Natural killer cell (primary cell): ENCODE results near the gene IL3RA. TPM values are rescaled to one million over a fixed set of nuclear protein-coding genes. Genes with fewer than 3 reads are reported as not detected.
"Not testable (repeated sequence)": the region's sequence is repeated elsewhere in the genome, so short reads cannot be mapped to it uniquely, and the experiment has no call there.

ENCODE experiments used
- ATAC-seq, 3 donors: fragments of 150-1000 bp in 2 of 3; fragments of 200-7000 bp in 1 of 3; cut with Tn5 transposase; 1 replicate in 1 of 3; 2 replicates in 2 of 3; pipeline ENCODE4 v1.10.0; 2021; ENCODE audit warnings: mild to moderate bottlenecking in 2 of 3, moderate library complexity in 2 of 3
- DNase-seq, 2 donors: peaks; one replicate each; pipeline versions ENCODE4 v3.0.0 to v3.0.0-alpha.2; 2013 to 2021; ENCODE audit warnings: mixed read lengths in 1 of 2
- H3K27ac ChIP-seq: one replicate; pipeline ENCODE4 v1.5.1; 2013; ENCODE audit warnings: mild to moderate bottlenecking, low read length
- H3K27me3 ChIP-seq: one replicate; pipeline ENCODE4 v1.6.1; 2013; ENCODE audit warnings: low read length; ENCODE audit not compliant: control insufficient read depth, insufficient read depth
- H3K36me3 ChIP-seq: one replicate; pipeline ENCODE4 v1.6.1; 2013; ENCODE audit warnings: low read length; ENCODE audit not compliant: control insufficient read depth, insufficient read depth
- H3K4me1 ChIP-seq: one replicate; pipeline ENCODE4 v1.6.1; 2013; ENCODE audit warnings: low read length; ENCODE audit not compliant: control insufficient read depth, insufficient read depth
- H3K4me3 ChIP-seq: one replicate; pipeline ENCODE4 v1.5.1; 2013; ENCODE audit warnings: low read length
- H3K9me3 ChIP-seq: one replicate; pipeline ENCODE4 v1.6.1; 2013; ENCODE audit warnings: low read length; ENCODE audit not compliant: control insufficient read depth, insufficient read depth
- H3K27ac Mint-ChIP-seq, 2 donors: one replicate each; pipeline ENCODE4 v1.8.0; 2022; ENCODE audit warnings: mild to moderate bottlenecking in 2 of 2, mixed read lengths in 2 of 2, moderate library complexity in 1 of 2
- H3K27me3 Mint-ChIP-seq, 2 donors: one replicate each; pipeline ENCODE4 v1.8.0; 2022; ENCODE audit warnings: low read depth in 2 of 2, mixed read lengths in 2 of 2
- H3K36me3 Mint-ChIP-seq: one replicate; pipeline ENCODE4 v1.8.0; 2022; ENCODE audit warnings: mixed read lengths
- H3K4me1 Mint-ChIP-seq, 2 donors: one replicate each; pipeline ENCODE4 v1.8.0; 2022; ENCODE audit warnings: mixed read lengths in 2 of 2
- H3K4me3 Mint-ChIP-seq: one replicate; pipeline ENCODE4 v1.8.0; 2022; ENCODE audit warnings: mild to moderate bottlenecking, moderate library complexity, mixed read lengths
- H3K9me3 Mint-ChIP-seq, 2 donors: one replicate each; pipeline ENCODE4 v1.8.0; 2022; ENCODE audit warnings: mixed read lengths in 2 of 2
- CTCF ChIP-seq: fragments of 200-600 bp; IDR thresholded peaks from one replicate; pipeline ENCODE4 v1.8.0; 2022; ENCODE audit warnings: antibody characterized with exemption
- WGBS: methylation state at CpG from one replicate; pipeline ENCODE4 v1.1.7; 2013; ENCODE audit warnings: missing lambda C conversion rate; ENCODE audit not compliant: insufficient coverage; 5-methylcytosine and 5-hydroxymethylcytosine counted together
- intact Hi-C: fragments of 100-400 bp; cut with micrococcal nuclease; formaldehyde crosslinking; loops from one replicate; pipeline ENCODE4 v1.14.2; 2022
- total RNA-seq, 4 donors: library from RNA; stranded (reverse); fragments of 120-200 nt in 1 of 4; gene quantifications; one replicate each; pipeline versions ENCODE4 v1.2.3 to v1.2.4, GENCODE V29; 2013 to 2022

IL3RA gene
- total RNA-seq, 3 donors from 2014 or later (not counting 1 experiment from before 2014, with no cell fraction given) = 3.3 to 97.9 (median 4.4) TPM

- no peaks in the 10 kb centered on the region for H3K27me3 Mint-ChIP-seq
- H3K27ac ChIP-seq = no peak overlapping the region
- no peak overlapping the region for H3K27ac Mint-ChIP-seq
- no peaks in the 10 kb centered on the region for H3K27me3 ChIP-seq
- no peaks in the 10 kb centered on the region for H3K36me3 ChIP-seq
- H3K4me3 ChIP-seq = no peak overlapping the region
- no peak for TF ChIP-seq CTCF
- WGBS = 85% methylated on average over 10 of the region's 10 CpGs
- H3K9me3 Mint-ChIP-seq = peaks cover 0 to 7% of the 10 kb centered on the region in 2 donors
- H3K4me3 Mint-ChIP-seq = no peak overlapping the region
- no peaks in the 10 kb centered on the region for H3K36me3 Mint-ChIP-seq
- ATAC-seq (peak in 1 of 3 donors; percentile 34), DNase-seq (peak in 1 of 2 donors; percentile 23)
- H3K9me3 ChIP-seq = peaks cover 6% of the 10 kb centered on the region
- no peaks in the 10 kb centered on the region for H3K4me1 Mint-ChIP-seq
- no peaks in the 10 kb centered on the region for H3K4me1 ChIP-seq
- intact Hi-C loops = no loop called here
Observed at GRCh38 chrX:1307626-1308340, 28.8 kb upstream of the IL3RA start.

- H3K27ac Mint-ChIP-seq = no peak overlapping the region
- 88% methylated on average over 8 of the region's 8 CpGs for WGBS
- TF ChIP-seq CTCF = no peak
- no peak overlapping the region for H3K4me3 Mint-ChIP-seq
- intact Hi-C loops = no loop called here
- no peaks in the 10 kb centered on the region for H3K36me3 ChIP-seq
- H3K4me1 Mint-ChIP-seq = no peaks in the 10 kb centered on the region
- DNase-seq (no peak), ATAC-seq (peak in 1 of 3 donors; percentile 27)
- peaks cover 0 to 7% of the 10 kb centered on the region in 2 donors for H3K9me3 Mint-ChIP-seq
- no peak overlapping the region for H3K27ac ChIP-seq
- H3K27me3 ChIP-seq = no peaks in the 10 kb centered on the region
- no peaks in the 10 kb centered on the region for H3K4me1 ChIP-seq
- H3K4me3 ChIP-seq = no peak overlapping the region
- H3K9me3 ChIP-seq = peaks cover 6% of the 10 kb centered on the region
- H3K27me3 Mint-ChIP-seq = no peaks in the 10 kb centered on the region
- H3K36me3 Mint-ChIP-seq = no peaks in the 10 kb centered on the region
Observed at GRCh38 chrX:1308476-1308875, 28.1 kb upstream of the IL3RA start.

- H3K27ac Mint-ChIP-seq, intact Hi-C loops: not testable (repeated sequence)
Observed at GRCh38 chrX:1308917-1309316, 27.7 kb upstream of the IL3RA start.

GRCh38 chrX:1313788-1314187 lies 22.8 kb upstream of the IL3RA start:
- no peak for ATAC-seq
- H3K4me3 ChIP-seq = no peak overlapping the region

More at GRCh38 chrX:1308917-1309316, 27.7 kb upstream of the IL3RA start:
- not testable (repeated sequence) for DNase-seq, H3K9me3 Mint-ChIP-seq, ATAC-seq, H3K27me3 ChIP-seq, H3K36me3 Mint-ChIP-seq, H3K4me3 Mint-ChIP-seq, H3K27me3 Mint-ChIP-seq, H3K9me3 ChIP-seq, H3K36me3 ChIP-seq, H3K4me1 Mint-ChIP-seq, H3K27ac ChIP-seq, H3K4me1 ChIP-seq, H3K4me3 ChIP-seq
- WGBS = 94% methylated on average over 12 of the region's 12 CpGs

More at GRCh38 chrX:1313788-1314187, 22.8 kb upstream of the IL3RA start:
- no peak for DNase-seq
- no peaks in the 10 kb centered on the region for H3K27me3 ChIP-seq
- H3K4me3 Mint-ChIP-seq = no peak overlapping the region
- no peaks in the 10 kb centered on the region for H3K9me3 ChIP-seq
- H3K36me3 ChIP-seq = no peaks in the 10 kb centered on the region
- peaks cover 4 to 5% of the 10 kb centered on the region in 2 donors for H3K4me1 Mint-ChIP-seq
- no peaks in the 10 kb centered on the region for H3K27me3 Mint-ChIP-seq
- H3K9me3 Mint-ChIP-seq = no peaks in the 10 kb centered on the region
- no peaks in the 10 kb centered on the region for H3K4me1 ChIP-seq
- no peak overlapping the region for H3K27ac Mint-ChIP-seq
- intact Hi-C loops = no loop called here
- WGBS = 95% methylated on average over 4 of the region's 7 CpGs
- TF ChIP-seq CTCF = no peak
- no peaks in the 10 kb centered on the region for H3K36me3 Mint-ChIP-seq
- H3K27ac ChIP-seq = no peak overlapping the region
